ENCODE data around the gene MRRF. TPM values are rescaled to one million over a fixed set of nuclear protein-coding genes. Genes with fewer than 3 reads are reported as not detected.
"Not testable (repeated sequence)": the region's sequence is repeated elsewhere in the genome, so short reads cannot be mapped to it uniquely, and the experiment has no call there.

Gene MRRF
- total and polyA plus RNA-seq, 7 experiments from 2014 or later, result 18.6 to 35.8 (median 31.8) TPM

- H3K4me3 ChIP-seq (ENCODE audit: low read length); ATAC-seq; H3K27me3 Mint-ChIP-seq; H3K4me1 ChIP-seq (ENCODE audit: control insufficient read depth in 2 of 2, insufficient read depth in 2 of 2, low read length in 2 of 2); CTCF ChIA-PET; H3K9me3 Mint-ChIP-seq; DNase-seq; H3K27ac Mint-ChIP-seq; H3K27me3 ChIP-seq (ENCODE audit: control insufficient read depth in 2 of 2, insufficient read depth in 2 of 2, low read length in 2 of 2); POLR2A ChIA-PET; H3K9me3 ChIP-seq (ENCODE audit: control insufficient read depth in 2 of 3, low read length in 3 of 3); H3K4me1 Mint-ChIP-seq; intact Hi-C loops (cut with micrococcal nuclease); H3K4me3 Mint-ChIP-seq; H3K27ac ChIP-seq (ENCODE audit: low read depth, low read length): not testable (repeated sequence)
- H3K36me3 Mint-ChIP-seq, result peaks cover 11 to 52% (median 16%) of the 10 kb centered on the region in 5 donors
- H3K36me3 ChIP-seq (ENCODE audit: control insufficient read depth in 2 of 3, insufficient read depth in 3 of 3, low read length in 3 of 3), result peaks cover 0 to 32% (median 6%) of the 10 kb centered on the region in 3 experiments
These were observed 60.0 kb downstream of the MRRF start for GRCh38 chr9:122324665-122325064.

DNA sequence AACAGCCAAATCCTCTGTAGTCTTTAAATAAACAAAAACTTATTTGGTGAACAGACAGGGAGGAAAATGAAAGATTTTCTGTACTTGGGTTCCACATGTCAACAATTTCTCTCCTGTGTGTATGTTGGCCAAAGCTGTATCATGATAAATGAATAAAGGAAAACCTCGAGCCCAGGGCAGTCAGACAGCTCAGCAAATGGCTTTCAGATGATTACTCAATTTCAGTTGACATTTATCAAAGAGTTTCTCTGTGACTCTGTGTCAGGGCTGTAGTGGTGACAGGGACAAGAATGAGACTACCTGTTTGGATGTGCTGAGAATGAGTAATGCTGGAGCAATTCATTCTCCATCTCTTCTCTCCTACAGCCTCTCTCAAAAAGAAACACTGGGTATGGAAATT, 60.4 kb downstream of the MRRF start:
- H3K9me3 Mint-ChIP-seq, result no peaks in the 10 kb centered on the region
- no peaks in the 10 kb centered on the region for H3K27me3 Mint-ChIP-seq
- H3K27ac Mint-ChIP-seq, result no peak overlapping the region
- peaks cover 0 to 2% (median 0%) of the 10 kb centered on the region in 7 donors for H3K4me1 Mint-ChIP-seq
- no peak overlapping the region for H3K4me3 ChIP-seq (ENCODE audit: low read length)
- intact Hi-C loops (cut with micrococcal nuclease), result no loop called here
- H3K27me3 ChIP-seq (ENCODE audit: control insufficient read depth in 2 of 2, insufficient read depth in 2 of 2, low read length in 2 of 2), result no peaks in the 10 kb centered on the region
- no peaks in the 10 kb centered on the region for H3K9me3 ChIP-seq (ENCODE audit: control insufficient read depth in 2 of 3, low read length in 3 of 3)
- ChIA-PET CTCF (no interaction called here), POLR2A (no interaction called here)
- ATAC-seq (no peak), DNase-seq (no peak)
- no peaks in the 10 kb centered on the region for H3K4me1 ChIP-seq (ENCODE audit: control insufficient read depth in 2 of 2, insufficient read depth in 2 of 2, low read length in 2 of 2)
- no peak overlapping the region for H3K4me3 Mint-ChIP-seq
- peaks cover 11 to 53% (median 16%) of the 10 kb centered on the region in 5 donors for H3K36me3 Mint-ChIP-seq
- peaks cover 0 to 31% (median 6%) of the 10 kb centered on the region in 3 experiments for H3K36me3 ChIP-seq (ENCODE audit: control insufficient read depth in 2 of 3, insufficient read depth in 3 of 3, low read length in 3 of 3)
- H3K27ac ChIP-seq (ENCODE audit: low read depth, low read length), result no peak overlapping the region

GRCh38 chr9:122327175-122327574, 62.5 kb downstream of the MRRF start:
- no peak overlapping the region for H3K4me3 Mint-ChIP-seq
- H3K27me3 ChIP-seq (ENCODE audit: control insufficient read depth in 2 of 2, insufficient read depth in 2 of 2, low read length in 2 of 2), result no peaks in the 10 kb centered on the region
- H3K27ac ChIP-seq (ENCODE audit: low read depth, low read length), result no peak overlapping the region
- ATAC-seq (no peak), DNase-seq (no peak)
- no peak overlapping the region for H3K4me3 ChIP-seq (ENCODE audit: low read length)
- H3K36me3 Mint-ChIP-seq, result peaks cover 11 to 53% (median 13%) of the 10 kb centered on the region in 5 donors
- no peaks in the 10 kb centered on the region for H3K27me3 Mint-ChIP-seq
- ChIA-PET POLR2A (no interaction called here), CTCF (no interaction called here)
- H3K9me3 Mint-ChIP-seq, result no peaks in the 10 kb centered on the region
- no peaks in the 10 kb centered on the region for H3K9me3 ChIP-seq (ENCODE audit: control insufficient read depth in 2 of 3, low read length in 3 of 3)
- H3K4me1 Mint-ChIP-seq, result peaks cover 0 to 6% (median 2%) of the 10 kb centered on the region in 7 donors
- H3K4me1 ChIP-seq (ENCODE audit: control insufficient read depth in 2 of 2, insufficient read depth in 2 of 2, low read length in 2 of 2), result no peaks in the 10 kb centered on the region
- intact Hi-C loops (cut with micrococcal nuclease), result no loop called here
- no peak overlapping the region for H3K27ac Mint-ChIP-seq
- peaks cover 0 to 25% (median 6%) of the 10 kb centered on the region in 3 experiments for H3K36me3 ChIP-seq (ENCODE audit: control insufficient read depth in 2 of 3, insufficient read depth in 3 of 3, low read length in 3 of 3)

GRCh38 chr9:122329597-122329996, 64.9 kb downstream of the MRRF start:
- H3K27ac ChIP-seq (ENCODE audit: low read depth, low read length), result no peak overlapping the region
- Mint-ChIP-seq H3K27ac (peak overlapping the region in 1 of 9 donors; percentile 9), H3K4me3 (no peak overlapping the region), H3K9me3 (no peaks in the 10 kb centered on the region), H3K27me3 (no peaks in the 10 kb centered on the region), H3K36me3 (peaks cover under 1 to 29% (median 13%) of the 10 kb centered on the region in 5 donors), H3K4me1 (peaks cover 0 to 6% (median 2%) of the 10 kb centered on the region in 7 donors)
- peaks cover 0 to 7% (median 0%) of the 10 kb centered on the region in 3 experiments for H3K36me3 ChIP-seq (ENCODE audit: control insufficient read depth in 2 of 3, insufficient read depth in 3 of 3, low read length in 3 of 3)
- intact Hi-C loops (cut with micrococcal nuclease), result no loop called here
- POLR2A ChIA-PET, result no interaction called here
- CTCF ChIA-PET, result no interaction called here
- H3K9me3 ChIP-seq (ENCODE audit: control insufficient read depth in 2 of 3, low read length in 3 of 3), result no peaks in the 10 kb centered on the region
- H3K4me3 ChIP-seq (ENCODE audit: low read length), result no peak overlapping the region
- DNase-seq, result no peak
- no peak for ATAC-seq
- no peaks in the 10 kb centered on the region for H3K27me3 ChIP-seq (ENCODE audit: control insufficient read depth in 2 of 2, insufficient read depth in 2 of 2, low read length in 2 of 2)
- no peaks in the 10 kb centered on the region for H3K4me1 ChIP-seq (ENCODE audit: control insufficient read depth in 2 of 2, insufficient read depth in 2 of 2, low read length in 2 of 2)

DNA sequence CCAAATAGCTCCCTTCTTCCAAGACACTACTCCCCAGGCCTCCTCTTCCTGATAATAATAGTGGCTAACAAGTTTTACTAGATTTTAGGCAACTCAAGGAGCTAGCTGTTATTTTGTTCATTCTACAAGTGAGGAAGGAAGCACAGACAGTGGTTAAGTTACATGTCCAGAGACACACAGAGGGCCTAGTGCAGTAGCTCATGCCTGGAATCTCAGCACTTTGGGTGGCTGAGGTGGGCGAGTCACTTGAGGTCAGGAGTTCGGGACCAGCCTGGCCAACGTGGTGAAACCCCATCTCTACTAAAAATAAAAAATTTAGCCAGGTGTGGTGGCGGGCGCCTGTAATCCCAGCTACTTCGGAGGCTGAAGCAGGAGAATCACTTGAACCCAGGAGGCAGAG, 65.8 kb downstream of the MRRF start:
- ATAC-seq; H3K4me3 Mint-ChIP-seq; POLR2A ChIA-PET; H3K27ac ChIP-seq (ENCODE audit: low read depth, low read length); H3K9me3 Mint-ChIP-seq; H3K36me3 ChIP-seq (ENCODE audit: control insufficient read depth in 2 of 3, insufficient read depth in 3 of 3, low read length in 3 of 3); intact Hi-C loops (cut with micrococcal nuclease); H3K4me1 Mint-ChIP-seq; H3K9me3 ChIP-seq (ENCODE audit: control insufficient read depth in 2 of 3, low read length in 3 of 3); H3K4me1 ChIP-seq (ENCODE audit: control insufficient read depth in 2 of 2, insufficient read depth in 2 of 2, low read length in 2 of 2); H3K27ac Mint-ChIP-seq; CTCF ChIA-PET; H3K27me3 Mint-ChIP-seq; DNase-seq; H3K27me3 ChIP-seq (ENCODE audit: control insufficient read depth in 2 of 2, insufficient read depth in 2 of 2, low read length in 2 of 2); H3K4me3 ChIP-seq (ENCODE audit: low read length): not testable (repeated sequence)
- H3K36me3 Mint-ChIP-seq, result peaks cover 0 to 21% (median 8%) of the 10 kb centered on the region in 5 donors

DNA sequence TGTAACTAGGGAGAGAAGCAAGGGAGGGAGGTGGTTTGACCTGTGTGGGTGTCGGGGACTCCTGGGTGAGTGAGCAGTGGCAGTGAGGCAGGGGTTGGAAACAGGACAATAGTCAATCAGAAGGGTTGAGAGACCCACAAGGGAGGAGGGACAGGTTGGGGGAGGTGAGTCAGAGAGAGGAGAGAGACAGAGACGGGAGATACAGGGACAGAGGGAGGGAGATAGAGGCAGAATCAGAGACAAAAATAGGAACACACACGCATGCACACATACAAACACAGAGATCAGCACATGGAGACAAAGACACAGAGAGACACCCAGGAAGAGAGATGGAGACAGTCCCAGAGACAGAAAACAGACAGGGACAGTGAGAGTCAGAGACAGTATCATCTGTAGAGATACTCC, 66.8 kb downstream of the MRRF start:
- no peak overlapping the region for H3K4me3 ChIP-seq (ENCODE audit: low read length)
- peaks cover 0 to 17% (median 6%) of the 10 kb centered on the region in 5 donors for H3K36me3 Mint-ChIP-seq
- no peak overlapping the region for H3K4me3 Mint-ChIP-seq
- ATAC-seq (no peak), DNase-seq (no peak)
- H3K4me1 ChIP-seq (ENCODE audit: control insufficient read depth in 2 of 2, insufficient read depth in 2 of 2, low read length in 2 of 2), result no peaks in the 10 kb centered on the region
- no peaks in the 10 kb centered on the region for H3K27me3 Mint-ChIP-seq
- H3K9me3 Mint-ChIP-seq, result no peaks in the 10 kb centered on the region
- peak overlapping the region in 3 of 9 donors; percentile 12 to 76 (median 22) for H3K27ac Mint-ChIP-seq
- no peaks in the 10 kb centered on the region for H3K27me3 ChIP-seq (ENCODE audit: control insufficient read depth in 2 of 2, insufficient read depth in 2 of 2, low read length in 2 of 2)
- H3K9me3 ChIP-seq (ENCODE audit: control insufficient read depth in 2 of 3, low read length in 3 of 3), result no peaks in the 10 kb centered on the region
- no peaks in the 10 kb centered on the region for H3K36me3 ChIP-seq (ENCODE audit: control insufficient read depth in 2 of 3, insufficient read depth in 3 of 3, low read length in 3 of 3)
- CTCF ChIA-PET, result no interaction called here
- intact Hi-C loops (cut with micrococcal nuclease), result no loop called here
- POLR2A ChIA-PET, result no interaction called here
- no peak overlapping the region for H3K27ac ChIP-seq (ENCODE audit: low read depth, low read length)
- peaks cover 0 to 6% (median 0%) of the 10 kb centered on the region in 7 donors for H3K4me1 Mint-ChIP-seq

GRCh38 chr9:122332083-122332482, 67.4 kb downstream of the MRRF start:
- Histone ChIP-seq H3K27me3 (ENCODE audit: control insufficient read depth in 2 of 2, insufficient read depth in 2 of 2, low read length in 2 of 2) (no peaks in the 10 kb centered on the region), H3K36me3 (ENCODE audit: control insufficient read depth in 2 of 3, insufficient read depth in 3 of 3, low read length in 3 of 3) (no peaks in the 10 kb centered on the region), H3K4me3 (ENCODE audit: low read length) (no peak overlapping the region), H3K9me3 (ENCODE audit: control insufficient read depth in 2 of 3, low read length in 3 of 3) (no peaks in the 10 kb centered on the region), H3K4me1 (ENCODE audit: control insufficient read depth in 2 of 2, insufficient read depth in 2 of 2, low read length in 2 of 2) (no peaks in the 10 kb centered on the region), H3K27ac (ENCODE audit: low read depth, low read length) (no peak overlapping the region)
- Mint-ChIP-seq H3K4me3 (no peak overlapping the region), H3K4me1 (peaks cover 0 to 6% (median 0%) of the 10 kb centered on the region in 7 donors), H3K36me3 (peaks cover 0 to 12% (median 6%) of the 10 kb centered on the region in 5 donors), H3K27ac (peak overlapping the region in 2 of 9 donors; percentile 12 to 22), H3K9me3 (no peaks in the 10 kb centered on the region), H3K27me3 (no peaks in the 10 kb centered on the region)
- ChIA-PET CTCF (no interaction called here), POLR2A (no interaction called here)
- DNase-seq (no peak), ATAC-seq (peak; percentile 45)
- intact Hi-C loops (cut with micrococcal nuclease), result no loop called here
